Ascending aorta (tissue), 2 donors: Measurements from ENCODE around the gene OR6Y1. TPM values are rescaled to one million over a fixed set of nuclear protein-coding genes. Genes with fewer than 3 reads are reported as not detected.

Experiments
- DNase-seq, 2 donors: peaks; one replicate each; pipeline ENCODE4 v3.0.0-alpha.2; 2019; ENCODE audit warnings: low spot score in 2 of 2
- H3K27ac ChIP-seq, 2 donors: fragments of 200-600 bp; sonication (generic); one replicate each; pipeline ENCODE4 v1.5.1; 2016 to 2017; ENCODE audit warnings: mild to moderate bottlenecking in 1 of 2
- H3K27me3 ChIP-seq: fragments of 200-600 bp; sonication (generic); one replicate; pipeline ENCODE4 v1.5.1; 2017
- H3K36me3 ChIP-seq, 2 donors: fragments of 200-600 bp; sonication (generic); one replicate each; pipeline ENCODE4 v1.5.1; 2016
- H3K4me1 ChIP-seq, 2 donors: fragments of 200-600 bp; sonication (generic); one replicate each; pipeline ENCODE4 v1.5.1; 2016 to 2017; ENCODE audit warnings: mild to moderate bottlenecking in 1 of 2
- H3K4me3 ChIP-seq, 2 donors: fragments of 200-600 bp; sonication (generic); one replicate each; pipeline ENCODE4 v1.5.1; 2016 to 2017; ENCODE audit warnings: mild to moderate bottlenecking in 1 of 2
- H3K9me3 ChIP-seq, 2 donors: fragments of 200-600 bp; sonication (generic); one replicate each; pipeline ENCODE4 v1.5.1; 2016
- CTCF ChIP-seq, 3 experiments: fragments of 200-600 bp in 2 of 3; fragments of 450-650 bp in 1 of 3; sonication (generic) in 2 of 3; IDR thresholded peaks; one replicate each; pipeline ENCODE4 v1.5.1; 2016 to 2019; ENCODE audit warnings: antibody characterized with exemption in 3 of 3, mild to moderate bottlenecking in 1 of 3, moderate library complexity in 1 of 3
- intact Hi-C: fragments of 100-400 bp; cut with DNase I; formaldehyde crosslinking; loops from one replicate; pipeline ENCODE4 v1.15.1; 2023
- total RNA-seq: library from RNA; depleted of rRNA; stranded (reverse); fragments of >200 nt; gene quantifications from one replicate; pipeline ENCODE4 v1.1.0, GENCODE V29; 2016

OR6Y1 gene
- total RNA-seq = not detected

GRCh38 chr1:158554352-158554751 lies at the start of gene OR6Y1:
Gene OR6Y1 (minus strand): TSS chr1:158554405. CDS start chr1:158548105, 6,300 bp downstream.
- no peak for TF ChIP-seq CTCF (IDR thresholded peaks at IDR 0.05)
- intact Hi-C loops = no loop called here
- H3K4me1 ChIP-seq = no peaks in the 10 kb centered on the region
- no peaks in the 10 kb centered on the region for H3K9me3 ChIP-seq
- H3K27me3 ChIP-seq = no peaks in the 10 kb centered on the region
- DNase-seq = no peak
- no peak within 1 kb of the TSS for H3K27ac ChIP-seq
- no peaks in the 10 kb centered on the region for H3K36me3 ChIP-seq
- H3K4me3 ChIP-seq = no peak within 1 kb of the TSS

DNA sequence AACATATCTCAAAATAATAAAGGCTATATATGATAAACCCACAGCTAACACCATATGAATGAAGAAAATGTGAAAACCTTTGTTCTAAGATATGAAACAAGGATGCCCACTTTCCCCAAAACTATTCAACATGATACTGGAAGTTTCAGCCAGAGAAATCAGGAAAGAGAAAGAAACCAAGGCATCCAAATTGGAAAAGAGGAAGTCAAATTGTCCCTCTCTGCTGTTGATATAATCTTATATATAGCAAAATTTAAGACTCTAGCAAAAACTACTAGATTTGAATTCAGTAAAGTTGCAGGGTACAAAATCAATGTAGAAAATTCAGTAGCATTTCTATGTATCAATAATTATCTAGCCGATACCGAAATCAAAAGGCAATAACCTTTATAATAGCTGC lies 46.5 kb upstream of the OR6Y1 start:
- peaks cover 4 to 21% of the 10 kb centered on the region in 2 donors for H3K9me3 ChIP-seq
- H3K4me1 ChIP-seq = no peaks in the 10 kb centered on the region
- H3K4me3 ChIP-seq = no peak overlapping the region
- intact Hi-C loops = no loop called here
- no peaks in the 10 kb centered on the region for H3K27me3 ChIP-seq
- H3K27ac ChIP-seq = no peak overlapping the region
- no peak for DNase-seq
- TF ChIP-seq CTCF (IDR thresholded peaks at IDR 0.05) = no peak
- H3K36me3 ChIP-seq = no peaks in the 10 kb centered on the region

DNA sequence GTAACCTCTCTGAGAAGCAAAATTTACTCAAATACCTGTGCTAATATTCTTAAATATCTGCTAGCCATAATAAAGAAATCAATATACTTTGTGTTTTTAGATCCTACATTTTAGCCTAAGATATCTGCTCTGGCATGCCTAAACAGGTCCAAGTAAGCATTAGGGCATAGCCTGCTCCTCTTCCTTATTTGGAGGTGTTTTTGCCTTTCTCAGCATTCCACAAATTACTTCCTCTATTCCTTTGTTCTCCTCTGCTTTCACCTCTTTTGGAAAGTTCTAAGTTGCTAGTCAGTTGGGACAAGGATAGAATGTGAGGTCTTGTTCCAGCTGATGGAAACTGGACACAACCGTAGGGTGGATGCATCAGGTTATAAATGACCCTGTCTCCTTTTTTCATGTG lies 32.7 kb upstream of the OR6Y1 start:
- intact Hi-C loops = no loop called here
- DNase-seq = no peak
- Histone ChIP-seq H3K4me3 (no peak overlapping the region), H3K27ac (no peak overlapping the region), H3K27me3 (no peaks in the 10 kb centered on the region), H3K36me3 (no peaks in the 10 kb centered on the region), H3K4me1 (no peaks in the 10 kb centered on the region), H3K9me3 (peaks cover 0 to 9% of the 10 kb centered on the region in 2 donors)
- no peak for TF ChIP-seq CTCF (IDR thresholded peaks at IDR 0.05)

DNA sequence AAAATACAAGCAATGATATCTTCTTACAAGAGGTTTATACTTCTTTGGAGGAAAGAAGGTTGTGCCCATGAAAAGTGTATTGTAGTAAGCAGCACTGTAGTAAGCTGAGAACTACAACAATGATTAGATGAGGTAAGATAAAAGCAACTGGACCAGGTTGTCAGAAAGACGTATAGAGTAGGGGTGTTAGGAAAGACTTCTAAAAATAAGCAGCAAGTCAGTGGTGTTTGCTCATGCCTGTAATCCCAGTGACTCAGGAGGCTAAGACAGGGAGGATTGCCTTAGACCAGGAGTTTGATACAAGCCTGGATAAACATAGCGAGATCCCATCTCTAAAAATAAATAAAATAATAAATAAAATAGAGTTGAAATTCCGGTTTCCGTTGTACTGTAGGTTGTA lies 29.8 kb upstream of the OR6Y1 start:
- no peak for TF ChIP-seq CTCF (IDR thresholded peaks at IDR 0.05)
- no peak for DNase-seq
- Histone ChIP-seq H3K27me3 (no peaks in the 10 kb centered on the region), H3K4me3 (no peak overlapping the region), H3K9me3 (peaks cover 0 to 9% of the 10 kb centered on the region in 2 donors), H3K27ac (no peak overlapping the region), H3K4me1 (no peaks in the 10 kb centered on the region), H3K36me3 (no peaks in the 10 kb centered on the region)
- intact Hi-C loops = no loop called here

GRCh38 chr1:158579733-158580132 lies 25.5 kb upstream of the OR6Y1 start, which contains the start of gene OR10X1:
Gene OR10X1 (minus strand): TSS chr1:158579899. CDS start chr1:158579899, 0 bp downstream.
- DNase-seq = no peak
- Histone ChIP-seq H3K27me3 (no peaks in the 10 kb centered on the region), H3K4me1 (no peaks in the 10 kb centered on the region), H3K27ac (no peak within 1 kb of the TSS), H3K9me3 (no peaks in the 10 kb centered on the region), H3K36me3 (no peaks in the 10 kb centered on the region), H3K4me3 (no peak within 1 kb of the TSS)
- intact Hi-C loops = no loop called here
- no peak for TF ChIP-seq CTCF (IDR thresholded peaks at IDR 0.05)

DNA sequence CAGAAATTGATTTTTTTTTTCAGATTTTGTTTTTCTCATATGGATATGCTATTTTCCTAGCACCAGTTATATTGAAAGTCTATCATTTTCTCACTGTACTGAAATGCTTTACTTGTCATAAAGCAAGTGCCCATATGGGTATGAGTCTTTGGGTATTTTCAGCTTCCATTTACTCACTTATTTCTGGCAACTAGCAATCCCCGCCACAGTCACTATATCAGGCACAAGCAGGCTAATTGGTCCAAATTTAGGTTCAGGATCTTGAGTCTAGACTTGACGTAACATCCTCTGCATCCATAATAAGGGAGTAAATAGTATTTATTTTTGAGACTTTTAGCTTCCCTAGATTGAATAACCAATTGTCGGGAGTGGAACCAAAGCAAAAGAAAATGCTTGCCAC lies 23.4 kb upstream of the OR6Y1 start:
- no peaks in the 10 kb centered on the region for H3K4me1 ChIP-seq
- H3K4me3 ChIP-seq = no peak overlapping the region
- no peak for DNase-seq
- intact Hi-C loops = no loop called here
- H3K27me3 ChIP-seq = no peaks in the 10 kb centered on the region
- no peak for TF ChIP-seq CTCF (IDR thresholded peaks at IDR 0.05)
- H3K27ac ChIP-seq = no peak overlapping the region
- no peaks in the 10 kb centered on the region for H3K9me3 ChIP-seq
- H3K36me3 ChIP-seq = no peaks in the 10 kb centered on the region
